ENCODE measurements around the gene TRAF2.

Gene TRAF2

DNA sequence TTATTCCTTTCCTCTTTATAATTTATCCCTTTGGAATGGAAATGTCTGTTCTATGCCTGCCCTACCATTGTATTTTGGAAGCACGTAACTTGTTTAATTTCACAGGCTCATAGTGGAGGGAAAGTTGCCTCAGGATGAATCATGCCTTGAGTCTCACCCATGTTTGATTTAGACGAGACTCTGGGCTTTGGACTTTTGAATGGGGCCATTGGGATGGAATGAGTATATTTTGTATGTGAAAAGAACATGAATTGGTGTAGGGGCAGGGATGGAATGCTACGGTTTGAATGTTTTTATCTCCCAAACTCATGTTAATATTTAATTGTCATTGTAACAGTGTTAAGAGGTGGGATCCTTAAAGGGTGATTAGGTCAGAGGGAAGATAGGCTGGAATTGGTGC lies 48.0 kb downstream of the TRAF2 start:
- DNase-seq (ENCODE audit: low read depth in 3 of 3, low spot score in 1 of 3): no peak

DNA sequence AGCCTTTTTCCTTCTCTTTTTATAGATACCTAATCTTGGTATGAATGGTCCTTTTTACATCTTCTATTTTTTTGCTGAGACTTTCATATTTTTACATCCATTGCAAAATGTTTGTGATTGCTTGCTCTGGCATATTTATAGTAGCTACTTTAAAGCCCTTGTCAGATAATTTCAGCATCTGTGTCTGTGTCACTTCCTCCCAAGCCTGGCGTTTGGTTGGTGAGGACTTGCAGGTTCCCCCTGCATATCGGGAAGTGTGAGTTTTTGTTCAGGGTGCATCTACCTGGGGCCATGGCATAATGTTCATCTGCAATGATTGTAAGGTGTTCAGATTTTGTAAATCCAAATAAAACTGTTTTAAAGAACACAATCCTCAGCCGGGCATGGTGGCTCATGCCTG lies 49.3 kb downstream of the TRAF2 start:
- DNase-seq (ENCODE audit: low read depth in 3 of 3, low spot score in 1 of 3): no peak

DNA sequence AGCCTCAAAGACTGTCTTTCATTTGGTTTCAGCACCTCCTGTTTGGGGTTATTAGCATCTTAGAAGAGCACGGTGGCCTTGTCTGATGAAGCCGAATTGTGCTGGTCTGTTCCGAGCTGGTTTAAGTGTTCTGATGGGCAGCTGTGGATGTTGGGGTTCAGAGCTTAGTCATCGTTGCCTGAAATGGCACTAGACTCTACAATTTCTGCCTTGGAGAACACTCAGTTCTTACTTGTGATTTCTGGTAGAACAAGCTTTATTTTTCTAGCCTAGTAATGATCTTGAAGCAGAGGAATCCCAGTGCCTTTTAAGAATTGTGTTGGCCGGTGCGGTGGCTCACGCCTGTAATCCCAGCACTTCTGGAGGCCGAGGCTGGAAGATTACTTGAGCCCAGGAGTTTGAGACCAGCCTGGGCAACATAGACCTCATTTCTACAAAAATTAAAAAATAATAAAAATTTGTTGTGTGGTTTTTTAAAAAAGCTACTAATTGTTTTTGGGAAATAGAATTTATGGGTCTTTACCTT lies 50.4 kb downstream of the TRAF2 start:
- DNase-seq (ENCODE audit: low read depth in 3 of 3, low spot score in 1 of 3): no peak

DNA sequence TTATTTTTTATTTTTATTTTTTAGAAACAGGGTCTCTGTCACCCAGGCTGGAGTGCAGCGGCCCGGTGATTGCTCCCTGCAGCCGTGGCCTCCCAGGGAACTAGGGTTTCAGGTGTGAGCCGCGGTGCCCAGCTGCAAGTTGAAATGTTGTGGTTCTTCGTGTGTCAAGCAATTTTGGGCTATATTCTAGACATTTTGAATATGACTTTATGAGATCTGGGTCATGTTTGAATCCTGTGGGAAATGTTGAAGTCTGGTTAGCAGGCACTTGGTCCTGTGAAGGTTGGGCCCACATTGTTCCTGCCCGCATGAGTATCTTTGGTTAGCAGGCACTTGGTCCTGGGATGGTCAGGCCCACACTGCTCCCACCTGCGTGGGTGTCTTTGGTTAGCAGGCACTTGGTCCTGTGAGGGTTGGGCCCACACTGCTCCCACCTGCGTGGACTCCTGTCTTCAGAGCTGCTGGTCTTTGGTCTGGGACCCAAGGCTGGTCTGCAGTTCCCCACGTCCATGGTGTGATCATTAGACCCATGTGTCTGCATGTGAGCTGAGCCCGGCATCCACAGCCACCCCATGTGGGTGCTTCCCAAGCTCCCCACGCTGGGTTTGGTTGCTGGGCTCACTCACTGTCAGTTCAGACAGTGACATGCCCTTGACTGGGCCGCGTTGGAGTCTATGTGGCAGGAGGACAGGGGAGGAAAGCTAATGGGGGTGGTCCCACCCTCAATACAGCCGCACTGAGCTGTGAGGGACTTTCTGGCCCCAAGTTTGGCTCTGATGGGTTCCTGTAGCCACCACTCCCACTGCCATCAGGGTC lies 51.1 kb downstream of the TRAF2 start:
- no peak for DNase-seq (ENCODE audit: low read depth in 3 of 3, low spot score in 1 of 3)

DNA sequence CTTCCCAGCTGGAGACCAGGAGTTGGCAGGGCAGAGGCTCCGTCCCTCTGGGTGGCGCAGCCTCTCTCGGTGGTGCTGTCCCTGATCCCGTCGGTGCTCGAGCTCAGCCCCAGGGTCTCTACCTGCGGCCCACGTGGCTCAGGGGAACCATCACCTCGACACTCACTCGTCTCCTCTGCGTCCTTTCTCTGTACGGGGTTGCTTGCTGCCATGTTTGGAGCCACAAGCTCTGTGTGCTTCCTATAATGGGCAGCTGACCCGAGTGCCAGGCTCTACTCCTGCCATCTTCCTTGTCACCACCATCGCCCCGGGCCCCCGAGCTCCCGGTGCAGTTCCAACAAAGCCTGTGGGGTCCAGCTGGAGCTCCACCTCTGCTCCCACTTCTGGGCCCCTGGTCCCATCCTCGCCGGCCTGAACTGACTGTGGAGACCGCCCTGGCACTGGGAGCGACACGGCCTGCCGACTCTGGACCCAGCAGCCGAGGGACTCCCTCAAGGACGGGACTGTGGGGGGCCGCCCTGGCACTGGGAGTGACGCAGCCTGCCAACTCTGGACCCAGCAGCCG lies 53.2 kb downstream of the TRAF2 start:
- DNase-seq (ENCODE audit: low read depth in 3 of 3, low spot score in 1 of 3): no peak

DNA sequence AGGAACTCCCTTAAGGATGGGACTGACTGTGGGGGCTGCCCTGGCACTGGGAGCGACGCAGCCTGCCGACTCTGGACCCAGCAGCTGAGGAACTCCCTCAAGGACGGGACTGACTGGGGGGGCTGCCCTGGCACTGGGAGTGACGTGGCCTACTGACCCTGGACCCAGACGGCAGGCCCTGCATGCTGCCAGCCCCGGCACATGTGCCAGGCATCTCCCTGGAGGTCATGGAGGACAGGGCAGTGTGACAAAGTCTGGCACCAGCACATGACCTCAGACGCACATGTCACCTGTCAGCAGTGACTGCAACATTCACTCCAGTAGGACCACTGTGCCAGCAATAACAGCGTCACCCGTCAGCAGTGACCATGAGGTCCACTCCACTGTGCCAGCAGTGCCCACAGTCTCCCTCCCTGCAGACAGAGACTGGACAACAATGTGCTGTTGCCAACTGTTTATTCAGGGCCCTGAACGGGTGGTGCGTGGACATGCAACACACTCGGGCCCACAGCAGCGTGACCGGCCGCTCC lies 53.7 kb downstream of the TRAF2 start:
- DNase-seq (ENCODE audit: low read depth in 3 of 3, low spot score in 1 of 3): no peak

DNA sequence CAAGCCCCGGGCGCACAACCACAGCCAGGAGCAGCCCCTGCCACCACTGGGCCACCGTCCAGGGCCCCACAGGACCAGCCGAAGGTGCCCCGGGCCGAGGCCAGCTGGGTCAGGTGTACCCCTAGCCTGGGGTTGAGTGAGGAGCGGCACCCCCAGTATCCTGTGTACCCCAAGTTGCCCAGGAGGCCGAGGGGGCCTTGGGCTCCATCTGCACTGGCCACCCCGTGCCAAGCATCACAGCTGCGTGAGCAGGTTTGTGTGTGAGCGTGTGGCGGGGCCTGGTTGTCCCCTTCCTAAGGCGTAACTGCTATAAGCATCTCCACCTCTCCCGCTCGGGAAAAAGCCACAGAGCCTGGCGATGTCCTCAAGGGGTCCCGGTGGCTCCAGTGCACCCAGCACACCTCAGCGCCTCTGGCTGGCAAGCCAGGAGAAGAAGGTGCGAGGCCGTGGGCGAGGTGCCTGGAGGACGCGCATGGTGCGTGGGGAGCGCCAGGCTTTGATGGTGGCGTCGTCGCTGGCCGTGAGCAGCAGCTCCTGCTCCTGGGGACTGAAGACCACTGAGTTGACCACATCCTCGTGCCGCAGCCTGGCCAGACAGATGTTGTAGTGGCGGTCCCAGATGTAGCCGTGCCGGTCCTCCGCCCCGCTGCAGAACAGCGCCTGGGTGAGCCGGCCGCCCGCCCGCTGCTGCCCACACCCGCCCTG lies 54.4 kb downstream of the TRAF2 start:
- DNase-seq (ENCODE audit: low read depth in 3 of 3, low spot score in 1 of 3): no peak

DNA sequence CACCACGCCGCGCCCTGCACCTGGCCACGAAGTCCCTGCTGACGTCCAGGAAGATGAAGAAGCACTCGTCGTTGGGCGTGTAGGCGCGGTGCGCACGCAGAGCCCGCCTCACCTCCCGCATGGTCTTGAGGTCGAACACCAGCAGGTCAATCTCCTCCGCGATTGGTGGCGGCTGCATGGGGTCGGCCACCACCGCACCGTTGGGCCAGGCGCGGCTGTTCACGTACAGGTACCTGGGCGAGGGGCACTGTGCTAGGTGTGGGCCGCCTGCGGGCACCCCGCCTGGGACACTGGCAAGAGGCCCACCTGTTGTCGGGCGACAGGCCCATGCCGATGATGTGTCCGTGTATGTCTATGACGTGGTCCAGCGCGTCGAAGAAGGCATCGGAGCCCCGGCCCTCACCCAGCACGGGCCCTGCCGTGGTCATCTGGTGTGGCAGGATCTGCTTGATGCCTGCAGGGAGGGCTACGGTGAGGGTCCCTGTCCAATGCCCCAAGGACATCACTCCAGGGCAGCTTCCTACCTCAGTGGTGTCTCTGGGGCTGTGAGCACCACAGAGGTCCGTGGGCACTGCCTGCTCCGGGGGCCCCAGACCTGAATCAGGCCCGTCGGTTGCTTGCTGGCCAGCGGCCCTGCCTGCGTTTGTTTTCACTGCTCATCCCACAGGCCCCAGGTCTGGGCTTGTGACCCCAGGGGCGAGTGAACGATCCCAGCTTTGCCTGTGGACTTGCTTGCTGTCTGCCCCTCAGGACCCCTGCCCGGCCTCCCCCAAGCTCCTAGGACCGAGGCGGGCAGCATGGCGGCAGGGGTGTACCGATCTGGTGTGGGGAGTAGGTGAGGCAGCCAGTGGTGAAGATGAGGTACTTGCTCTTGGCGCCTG lies 55.2 kb downstream of the TRAF2 start:
- DNase-seq (ENCODE audit: low read depth in 3 of 3, low spot score in 1 of 3): no peak

DNA sequence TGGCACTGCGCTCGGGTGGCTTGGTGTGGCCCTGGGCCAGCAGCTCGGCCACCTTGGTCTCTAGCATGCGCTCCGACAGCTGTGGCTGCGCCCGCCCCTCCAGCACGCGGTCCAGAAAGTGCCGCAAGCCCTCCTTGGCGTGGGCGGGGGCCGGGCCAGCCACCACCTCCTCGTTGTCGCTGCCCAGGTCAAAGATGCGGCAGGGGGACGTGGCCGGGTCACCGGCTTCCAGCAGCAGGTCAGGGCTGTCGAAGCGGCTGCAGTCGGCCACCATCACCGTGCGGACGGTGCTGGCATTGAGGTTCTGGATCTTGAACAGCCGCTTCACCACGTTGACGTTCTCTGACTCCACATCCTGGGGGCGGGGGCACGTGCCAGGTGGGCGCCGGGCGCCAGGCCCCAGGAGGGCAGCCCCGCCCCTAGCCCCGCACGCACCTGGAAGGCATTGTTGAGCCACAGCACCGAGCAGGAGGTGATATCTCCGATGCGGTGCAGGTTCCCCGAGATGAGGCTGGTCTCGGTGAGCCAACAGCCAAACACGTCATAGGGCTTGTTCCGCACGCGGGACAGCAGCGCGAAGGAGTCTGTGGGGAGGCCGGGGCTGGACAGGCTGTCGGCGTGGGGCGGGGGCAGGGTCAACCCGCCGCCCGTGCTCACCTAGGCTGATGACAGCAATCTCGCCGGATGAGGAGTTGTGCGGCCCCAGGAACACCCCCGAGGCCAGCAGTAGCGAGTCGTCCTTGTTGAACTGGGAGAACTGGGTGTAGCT lies 56.0 kb downstream of the TRAF2 start:
- DNase-seq (ENCODE audit: low read depth in 3 of 3, low spot score in 1 of 3): no peak

DNA sequence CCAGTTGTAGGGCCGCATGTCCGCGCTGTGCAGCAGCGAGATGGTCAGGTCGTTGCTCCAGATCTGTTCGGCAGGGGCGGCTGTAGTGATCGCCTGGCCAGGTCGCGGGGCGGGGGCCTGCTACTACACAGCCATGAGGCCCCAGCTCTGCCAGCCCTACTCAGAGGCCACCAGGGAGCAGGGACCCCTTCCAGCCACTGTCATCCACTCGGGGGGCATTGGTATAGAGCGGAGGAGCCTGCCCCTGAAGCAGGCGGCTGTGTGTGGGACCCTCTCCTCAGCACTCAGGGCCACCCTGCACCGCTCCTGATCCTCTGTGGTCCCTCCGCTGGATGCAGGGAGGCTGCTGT lies 56.5 kb downstream of the TRAF2 start:
- DNase-seq (ENCODE audit: low read depth in 3 of 3, low spot score in 1 of 3): no peak

DNA sequence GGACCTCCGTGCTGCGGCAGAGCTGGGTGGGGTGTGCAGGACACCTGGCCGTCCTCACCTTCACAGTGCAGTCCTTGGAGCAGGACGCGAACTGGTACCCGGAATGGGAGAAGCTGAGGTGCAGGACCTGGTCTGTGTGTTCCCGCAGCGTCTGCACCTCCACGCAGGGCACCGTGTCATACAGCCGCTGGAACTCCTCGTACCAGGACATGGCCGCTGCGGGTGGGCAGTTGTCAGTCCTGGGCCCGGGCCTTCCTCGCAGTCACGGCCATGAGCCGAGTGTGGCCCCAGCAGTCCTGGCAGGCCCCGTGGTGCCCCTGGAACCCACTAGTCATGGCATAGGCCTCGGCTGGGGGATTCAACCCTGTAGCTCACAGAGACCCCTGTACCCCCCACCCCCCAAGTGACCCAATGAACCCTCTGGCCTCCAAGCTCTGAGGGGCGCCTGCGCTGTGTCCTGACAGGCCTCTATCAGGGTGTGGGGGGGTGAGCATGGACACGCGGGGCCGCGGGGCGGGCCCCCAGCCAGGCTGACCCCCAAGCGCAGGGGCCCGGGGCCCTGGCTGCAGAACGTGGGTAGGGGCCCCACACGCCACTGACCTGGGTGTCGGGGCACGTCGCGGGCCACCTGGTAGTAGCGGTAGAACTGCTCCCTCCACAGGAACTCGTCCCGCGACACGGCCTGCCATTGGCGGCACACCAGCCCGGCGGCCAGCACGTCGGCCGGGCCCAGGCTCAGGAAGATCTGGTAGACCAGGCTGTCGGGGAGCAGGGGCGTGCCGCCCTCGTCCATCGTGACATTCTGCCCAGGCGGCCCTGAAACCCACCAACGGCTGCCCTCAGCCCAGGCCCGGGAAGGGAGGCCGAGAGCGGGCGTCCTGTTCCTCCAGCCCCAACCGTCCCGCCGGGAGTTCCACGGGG lies 57.2 kb downstream of the TRAF2 start:
- DNase-seq (ENCODE audit: low read depth in 3 of 3, low spot score in 1 of 3): no peak

DNA sequence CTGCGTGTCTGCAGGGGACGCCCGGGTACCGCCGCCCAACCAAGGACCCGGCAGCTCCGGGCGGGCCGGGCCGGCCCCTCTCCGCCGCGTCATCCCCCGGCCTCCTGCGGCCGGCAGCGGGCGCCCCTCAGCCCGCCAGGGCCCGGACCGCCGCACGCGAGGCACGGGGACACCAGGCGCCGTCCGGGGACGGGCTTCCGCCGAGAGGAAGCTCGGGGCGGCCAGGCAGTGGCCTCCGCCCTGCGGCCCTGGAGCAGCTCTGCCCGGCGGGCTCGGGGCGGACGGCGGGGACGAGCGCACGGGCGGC lies 57.8 kb downstream of the TRAF2 start:
- no peak for DNase-seq (ENCODE audit: low read depth in 3 of 3, low spot score in 1 of 3)

DNA sequence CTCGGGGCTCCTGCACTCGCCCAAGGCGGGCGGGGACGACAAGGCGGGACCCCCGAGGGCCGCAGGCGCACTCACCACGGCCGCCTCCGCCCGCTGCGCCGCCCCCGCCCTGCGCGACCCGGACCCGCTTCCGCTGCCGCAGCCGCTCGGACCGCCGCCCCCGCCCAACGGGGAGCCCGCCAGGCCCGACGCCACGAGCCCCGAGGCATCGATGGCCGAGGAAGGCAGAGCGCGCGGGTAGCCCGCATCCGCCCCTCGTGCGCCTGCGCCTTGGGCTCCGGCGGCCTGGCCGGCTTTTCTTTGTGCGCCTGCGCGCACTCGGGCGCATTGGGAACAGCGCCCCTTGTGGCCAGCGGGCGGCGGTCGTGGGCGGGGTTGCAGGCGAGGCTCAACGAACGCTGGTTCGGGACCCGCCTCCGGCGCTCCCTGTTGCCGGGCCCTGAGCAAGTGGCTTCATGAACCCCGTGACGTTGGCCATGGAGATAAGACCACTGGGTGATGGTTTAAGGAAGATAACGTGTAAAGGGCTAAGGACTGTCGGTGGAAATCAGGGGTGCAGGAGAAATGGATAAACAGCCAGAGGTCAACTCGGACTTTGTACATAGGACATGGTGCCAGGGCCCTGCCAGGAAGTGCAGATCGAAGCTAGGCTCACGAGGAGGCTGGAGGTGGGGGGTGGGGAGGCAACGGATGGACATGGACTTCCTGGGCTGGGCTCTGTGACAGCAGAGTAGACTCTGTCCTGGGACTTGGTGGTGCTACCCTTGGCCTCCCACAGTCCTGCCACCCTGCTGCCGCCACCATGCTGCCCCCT lies 58.4 kb downstream of the TRAF2 start, which contains the start of the genes C8G and FBXW5:
Gene C8G (plus strand): TSS at position 725 of the 814 bp plus-strand sequence. CDS start 78 bp downstream, at position 803.
Gene FBXW5 (minus strand): TSS at position 220 of the 814 bp plus-strand sequence. CDS start 655 bp downstream, outside the sequence.
- DNase-seq (ENCODE audit: low read depth in 3 of 3, low spot score in 1 of 3): peak; percentile 85 to 95 (median 92)

DNA sequence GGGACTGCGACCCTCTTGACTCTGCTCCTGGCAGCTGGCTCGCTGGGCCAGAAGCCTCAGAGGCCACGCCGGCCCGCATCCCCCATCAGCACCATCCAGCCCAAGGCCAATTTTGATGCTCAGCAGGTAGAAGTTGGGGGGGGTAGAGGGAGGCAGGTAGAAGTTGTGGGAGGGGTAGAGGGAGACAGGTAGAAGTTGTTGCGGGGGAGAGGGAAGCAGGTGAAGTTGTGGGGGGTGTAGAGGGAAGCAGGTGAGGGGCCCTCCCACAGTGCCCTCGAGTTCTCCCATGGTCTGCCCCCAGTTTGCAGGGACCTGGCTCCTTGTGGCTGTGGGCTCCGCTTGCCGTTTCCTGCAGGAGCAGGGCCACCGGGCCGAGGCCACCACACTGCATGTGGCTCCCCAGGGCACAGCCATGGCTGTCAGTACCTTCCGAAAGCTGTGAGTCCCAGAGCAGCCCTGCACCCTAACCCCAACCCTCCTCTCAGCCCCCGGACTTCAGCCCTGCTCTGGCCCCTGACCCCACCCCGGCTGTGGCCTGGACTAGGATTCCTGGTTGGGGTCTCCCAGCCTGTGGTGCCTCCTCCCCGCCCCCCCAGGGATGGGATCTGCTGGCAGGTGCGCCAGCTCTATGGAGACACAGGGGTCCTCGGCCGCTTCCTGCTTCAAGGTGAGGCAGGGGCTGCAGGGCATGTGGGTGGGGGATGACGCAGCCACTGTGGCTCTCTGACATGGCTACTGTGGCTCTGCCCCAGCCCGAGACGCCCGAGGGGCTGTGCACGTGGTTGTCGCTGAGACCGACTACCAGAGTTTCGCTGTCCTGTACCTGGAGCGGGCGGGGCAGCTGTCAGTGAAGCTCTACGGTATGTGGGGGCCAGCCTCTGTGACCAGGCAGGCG lies 59.3 kb downstream of the TRAF2 start:
- no peak for DNase-seq (ENCODE audit: low read depth in 3 of 3, low spot score in 1 of 3)

DNA sequence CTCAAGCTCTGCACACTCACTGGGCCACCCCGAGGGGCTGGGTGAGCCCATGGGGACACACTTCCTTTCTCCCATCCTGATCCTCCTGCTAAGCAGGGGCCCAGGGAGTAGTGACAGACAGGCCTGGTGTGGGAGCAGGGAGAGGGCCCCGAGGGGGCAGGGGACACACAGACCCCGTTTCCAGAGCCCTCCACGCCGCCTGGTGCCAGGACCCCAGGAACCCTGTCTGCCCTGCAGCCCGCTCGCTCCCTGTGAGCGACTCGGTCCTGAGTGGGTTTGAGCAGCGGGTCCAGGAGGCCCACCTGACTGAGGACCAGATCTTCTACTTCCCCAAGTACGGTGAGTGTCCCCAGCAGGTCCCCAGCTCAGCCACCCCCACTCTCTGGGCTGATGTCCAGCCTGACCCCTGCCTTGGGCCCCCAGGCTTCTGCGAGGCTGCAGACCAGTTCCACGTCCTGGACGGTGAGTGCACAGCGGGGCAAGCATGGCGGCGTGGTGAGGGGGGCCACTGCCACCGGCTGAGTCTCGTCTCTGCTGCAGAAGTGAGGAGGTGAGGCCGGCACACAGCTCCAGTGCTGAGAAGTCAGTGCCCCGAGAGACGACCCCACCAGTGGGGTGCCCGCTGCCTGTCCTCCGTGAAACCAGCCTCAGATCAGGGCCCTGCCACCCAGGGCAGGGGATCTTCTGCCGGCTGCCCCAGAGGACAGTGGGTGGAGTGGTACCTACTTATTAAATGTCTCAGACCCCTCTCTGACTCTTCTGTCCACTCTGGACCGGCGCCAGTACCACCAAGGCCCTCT lies 60.1 kb downstream of the TRAF2 start:
- no peak for DNase-seq (ENCODE audit: low read depth in 3 of 3, low spot score in 1 of 3)
